Astrocyte (in vitro differentiated cells and primary cell): ENCODE measurements around the gene ARHGAP40. TPM values are rescaled to one million over a fixed set of nuclear protein-coding genes. Genes with fewer than 3 reads are reported as not detected.
A peak's percentile ranks its signal among the peaks of the same experiment; 100 is the strongest.

Source experiments
- DNase-seq: peaks from one replicate; pipeline ENCODE4 v3.0.0-alpha.2; 2010; ENCODE audit warnings: low read depth
- FAIRE-seq: peaks from 2 replicates; lab custom pipeline; 2011; peaks lifted over from hg19 to GRCh38; lab: Jason Lieb, UNC
- H2AFZ ChIP-seq: 2 replicates; pipeline ENCODE4 v1.6.0; 2012; ENCODE audit warnings: low read depth, low read length, inconsistent platforms
- H3K27ac ChIP-seq: 2 replicates; pipeline ENCODE4 v1.5.1; 2011; ENCODE audit warnings: low read depth, low read length, inconsistent platforms
- H3K27me3 ChIP-seq: 2 replicates; pipeline ENCODE4 v1.6.0; 2011; ENCODE audit warnings: low read length, inconsistent platforms; ENCODE audit not compliant: insufficient read depth
- H3K36me3 ChIP-seq: 2 replicates; pipeline ENCODE4 v1.5.1; 2011; ENCODE audit warnings: low read length, inconsistent platforms; ENCODE audit not compliant: insufficient read depth
- H3K4me1 ChIP-seq: 2 replicates; pipeline ENCODE4 v1.5.1; 2011; ENCODE audit warnings: low read length, inconsistent platforms; ENCODE audit not compliant: insufficient read depth
- H3K4me2 ChIP-seq: 2 replicates; pipeline ENCODE4 v1.6.0; 2012; ENCODE audit warnings: low read length, inconsistent platforms
- H3K4me3 ChIP-seq: 2 replicates; pipeline ENCODE4 v1.5.1; 2011; ENCODE audit warnings: low read depth, mild to moderate bottlenecking, low read length, inconsistent platforms; ENCODE audit not compliant: insufficient read depth
- H3K79me2 ChIP-seq: 2 replicates; pipeline ENCODE4 v1.6.0; 2012; ENCODE audit warnings: mild to moderate bottlenecking, low read length, inconsistent platforms; ENCODE audit not compliant: insufficient read depth
- H3K9ac ChIP-seq: 2 replicates; pipeline ENCODE4 v1.6.0; 2012; ENCODE audit warnings: mild to moderate bottlenecking, low read length, inconsistent platforms
- H3K9me3 ChIP-seq: 2 replicates; pipeline ENCODE4 v1.5.1; 2012; ENCODE audit warnings: low read depth, mild to moderate bottlenecking, low read length, inconsistent platforms; ENCODE audit not compliant: insufficient read depth
- H4K20me1 ChIP-seq: 2 replicates; pipeline ENCODE4 v1.6.0; 2012; ENCODE audit warnings: low read length, inconsistent platforms; ENCODE audit not compliant: insufficient read depth
- H3K27ac Mint-ChIP-seq: one replicate; pipeline ENCODE4 v1.8.0; 2021; ENCODE audit warnings: mild to moderate bottlenecking, mixed read lengths; ENCODE audit not compliant: unreplicated experiment
- H3K27me3 Mint-ChIP-seq: one replicate; pipeline ENCODE4 v1.8.0; 2021; ENCODE audit warnings: low read depth, mixed read lengths; ENCODE audit not compliant: unreplicated experiment
- H3K36me3 Mint-ChIP-seq: one replicate; pipeline ENCODE4 v1.8.0; 2021; ENCODE audit warnings: low read depth, mixed read lengths; ENCODE audit not compliant: unreplicated experiment
- H3K4me1 Mint-ChIP-seq: one replicate; pipeline ENCODE4 v1.8.0; 2021; ENCODE audit warnings: low read depth, mixed read lengths; ENCODE audit not compliant: unreplicated experiment
- H3K4me3 Mint-ChIP-seq: one replicate; pipeline ENCODE4 v1.8.0; 2021; ENCODE audit warnings: mild to moderate bottlenecking, moderate library complexity, mixed read lengths; ENCODE audit not compliant: unreplicated experiment
- H3K9me3 Mint-ChIP-seq: one replicate; pipeline ENCODE4 v1.8.0; 2021; ENCODE audit warnings: mild to moderate bottlenecking, mixed read lengths; ENCODE audit not compliant: unreplicated experiment
- EZH2 ChIP-seq: IDR thresholded peaks from 2 replicates; pipeline ENCODE4 v1.6.1; 2012; ENCODE audit warnings: mild to moderate bottlenecking, low read length, inconsistent platforms; ENCODE audit not compliant: insufficient read depth
- total RNA-seq: library from RNA; stranded (reverse); gene quantifications from 2 replicates; pipeline ENCODE4 v1.2.1, GENCODE V29; 2021
- TF ChIP-seq, protein P1 (sequence below): IDR thresholded peaks from 2 replicates; pipeline ENCODE4 v1.5.1; 2011; ENCODE audit warnings: low read depth, mild to moderate bottlenecking, inconsistent platforms, low read length, moderate library complexity; ENCODE audit not compliant: insufficient read depth

The ARHGAP40 gene
- total RNA-seq, 1 donor from 2014 or later, result 0.27 TPM

DNA sequence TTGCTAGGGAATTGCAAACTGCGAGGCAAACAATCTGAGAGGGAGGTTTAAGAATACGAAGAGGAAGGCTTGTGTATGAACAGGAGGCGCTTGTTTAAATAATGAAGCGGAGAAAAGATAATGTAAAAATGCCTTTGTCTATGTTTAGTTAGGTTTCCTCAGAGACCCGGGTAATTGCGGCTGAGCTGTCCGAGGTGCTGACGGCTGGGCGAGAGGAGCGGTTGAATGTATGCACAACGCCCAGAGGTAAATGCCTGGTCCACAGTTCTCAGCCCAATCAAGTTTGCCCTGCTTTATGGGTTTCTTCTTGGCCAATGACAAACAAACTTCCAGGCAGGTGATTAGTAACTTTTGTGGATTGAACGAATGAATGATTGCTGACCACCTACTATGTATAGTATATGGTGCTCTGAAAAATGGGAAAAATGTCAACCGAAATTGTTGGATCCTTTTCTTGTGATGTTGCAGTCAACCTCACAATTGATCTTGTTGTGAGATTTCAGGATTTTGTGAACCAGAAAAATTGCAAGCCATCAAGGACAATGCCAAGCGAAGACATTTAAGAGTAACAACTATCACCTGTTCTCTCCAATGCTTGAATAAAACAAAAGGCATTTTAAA is 84.4 kb downstream of the ARHGAP40 start:
- Mint-ChIP-seq H3K4me3 (no peak overlapping the region), H3K27me3 (peaks cover 88% of the 10 kb centered on the region), H3K36me3 (no peaks in the 10 kb centered on the region), H3K9me3 (no peaks in the 10 kb centered on the region), H3K4me1 (no peaks in the 10 kb centered on the region), H3K27ac (no peak overlapping the region)
- DNase-seq, result peak; percentile 10
- Histone ChIP-seq H3K27me3 (peaks cover 5% of the 10 kb centered on the region), H4K20me1 (no peaks in the 10 kb centered on the region), H3K4me3 (no peak overlapping the region), H3K9ac (no peak overlapping the region), H3K27ac (no peak overlapping the region), H2AFZ (no peak overlapping the region), H3K9me3 (no peaks in the 10 kb centered on the region), H3K4me2 (no peak overlapping the region), H3K36me3 (no peaks in the 10 kb centered on the region), H3K79me2 (no peaks in the 10 kb centered on the region), H3K4me1 (no peaks in the 10 kb centered on the region)
- TF ChIP-seq, protein P1, sequence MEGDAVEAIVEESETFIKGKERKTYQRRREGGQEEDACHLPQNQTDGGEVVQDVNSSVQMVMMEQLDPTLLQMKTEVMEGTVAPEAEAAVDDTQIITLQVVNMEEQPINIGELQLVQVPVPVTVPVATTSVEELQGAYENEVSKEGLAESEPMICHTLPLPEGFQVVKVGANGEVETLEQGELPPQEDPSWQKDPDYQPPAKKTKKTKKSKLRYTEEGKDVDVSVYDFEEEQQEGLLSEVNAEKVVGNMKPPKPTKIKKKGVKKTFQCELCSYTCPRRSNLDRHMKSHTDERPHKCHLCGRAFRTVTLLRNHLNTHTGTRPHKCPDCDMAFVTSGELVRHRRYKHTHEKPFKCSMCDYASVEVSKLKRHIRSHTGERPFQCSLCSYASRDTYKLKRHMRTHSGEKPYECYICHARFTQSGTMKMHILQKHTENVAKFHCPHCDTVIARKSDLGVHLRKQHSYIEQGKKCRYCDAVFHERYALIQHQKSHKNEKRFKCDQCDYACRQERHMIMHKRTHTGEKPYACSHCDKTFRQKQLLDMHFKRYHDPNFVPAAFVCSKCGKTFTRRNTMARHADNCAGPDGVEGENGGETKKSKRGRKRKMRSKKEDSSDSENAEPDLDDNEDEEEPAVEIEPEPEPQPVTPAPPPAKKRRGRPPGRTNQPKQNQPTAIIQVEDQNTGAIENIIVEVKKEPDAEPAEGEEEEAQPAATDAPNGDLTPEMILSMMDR, result no peak
- no peak for TF ChIP-seq EZH2
- no peak for FAIRE-seq

DNA sequence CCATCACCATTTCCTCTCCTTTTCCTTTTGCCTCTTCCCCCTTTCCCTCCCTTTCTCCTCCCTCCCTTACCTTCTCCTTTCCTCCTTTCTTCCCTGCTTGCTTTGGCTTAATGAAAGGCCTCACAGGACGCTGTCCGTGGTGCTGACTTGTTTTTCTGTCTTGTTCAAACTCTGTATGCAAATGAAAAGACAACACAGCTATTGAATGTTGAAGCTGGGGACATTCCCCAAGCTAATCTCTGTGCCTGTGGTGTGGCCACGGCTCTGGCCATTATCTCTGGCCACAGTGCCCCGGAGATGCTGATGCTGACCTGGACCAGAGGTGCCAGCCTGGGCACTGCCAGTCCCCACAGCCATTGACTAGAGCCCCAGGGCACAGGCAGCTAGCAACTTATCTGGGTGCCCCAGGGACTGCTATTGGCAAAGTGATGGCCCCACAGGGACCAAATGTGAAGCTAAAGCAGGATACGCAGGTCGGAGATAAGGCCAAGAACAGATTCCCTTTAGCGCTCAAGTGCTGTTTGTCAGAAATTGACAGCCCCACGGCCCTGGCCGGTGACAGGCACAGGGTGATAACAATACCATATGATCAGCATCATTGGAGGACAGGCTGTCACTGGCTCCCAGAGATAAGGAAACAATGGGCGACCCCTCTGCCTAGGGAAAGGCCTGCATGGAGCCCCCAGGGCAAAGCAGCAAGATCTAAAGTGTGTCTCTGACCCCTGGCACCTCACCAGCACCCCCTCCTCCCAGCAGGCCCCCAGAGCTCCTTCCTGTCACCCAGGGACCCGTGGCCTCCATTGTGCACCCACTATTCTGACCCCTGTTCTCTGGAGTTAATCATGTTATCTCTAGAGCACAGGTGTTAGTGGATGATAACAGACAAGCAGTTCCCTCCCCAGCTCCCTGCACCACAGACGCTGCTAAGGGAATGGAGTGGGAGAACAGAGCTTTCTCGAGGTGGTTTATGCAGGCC is 91.1 kb downstream of the ARHGAP40 start:
- H3K79me2 ChIP-seq, result no peaks in the 10 kb centered on the region
- H3K4me3 ChIP-seq, result no peak overlapping the region
- Mint-ChIP-seq H3K27ac (no peak overlapping the region), H3K9me3 (no peaks in the 10 kb centered on the region), H3K27me3 (peaks cover 62% of the 10 kb centered on the region), H3K36me3 (no peaks in the 10 kb centered on the region), H3K4me1 (no peaks in the 10 kb centered on the region), H3K4me3 (no peak overlapping the region)
- H3K36me3 ChIP-seq, result no peaks in the 10 kb centered on the region
- TF ChIP-seq, protein P1, result no peak
- no peak for TF ChIP-seq EZH2
- peaks cover 5% of the 10 kb centered on the region for H3K27me3 ChIP-seq
- no peak overlapping the region for H3K27ac ChIP-seq
- H2AFZ ChIP-seq, result no peak overlapping the region
- H3K4me1 ChIP-seq, result no peaks in the 10 kb centered on the region
- FAIRE-seq (no peak), DNase-seq (peak; percentile 36)
- H3K4me2 ChIP-seq, result no peak overlapping the region
- H4K20me1 ChIP-seq, result no peaks in the 10 kb centered on the region
- H3K9ac ChIP-seq, result no peak overlapping the region
- H3K9me3 ChIP-seq, result no peaks in the 10 kb centered on the region
